WERI-Rb-1 (cell line): ENCODE measurements around the gene NRXN3.

ENCODE experiments used
- DNase-seq: peaks from one replicate; pipeline ENCODE4 v3.0.0-alpha.2; 2020
- H3K27ac ChIP-seq: fragments of 250-450 bp; sonication (Bioruptor Pico); 2 replicates; pipeline ENCODE4 v1.5.1; 2020; ENCODE audit warnings: mild to moderate bottlenecking, moderate library complexity
- H3K27me3 ChIP-seq: fragments of 250-450 bp; sonication (Bioruptor Pico); 2 replicates; pipeline ENCODE4 v1.5.1; 2021; ENCODE audit warnings: mild to moderate bottlenecking, low read depth, moderate library complexity; ENCODE audit not compliant: insufficient read depth, severe bottlenecking
- H3K36me3 ChIP-seq: fragments of 250-450 bp; sonication (Bioruptor Pico); 2 replicates; pipeline ENCODE4 v1.5.1; 2020; ENCODE audit warnings: mild to moderate bottlenecking, moderate library complexity
- H3K4me3 ChIP-seq: 2 replicates; pipeline ENCODE4 v1.5.1; 2011; ENCODE audit warnings: low read depth, mild to moderate bottlenecking, control low read depth, low read length
- H3K9me3 ChIP-seq: fragments of 250-450 bp; sonication (Bioruptor Pico); 2 replicates; pipeline ENCODE4 v1.5.1; 2021; ENCODE audit warnings: mild to moderate bottlenecking, moderate library complexity; ENCODE audit not compliant: severe bottlenecking
- CTCF ChIP-seq: IDR thresholded peaks from 2 replicates; pipeline ENCODE4 v1.5.1; 2011; ENCODE audit warnings: low read depth, mild to moderate bottlenecking, control low read depth, inconsistent platforms, low read length

Gene NRXN3

GRCh38 chr14:78968265-78968664 lies 798.1 kb downstream of the NRXN3 start:
- no peaks in the 10 kb centered on the region for H3K36me3 ChIP-seq
- no peak overlapping the region for H3K27ac ChIP-seq
- H3K4me3 ChIP-seq = no peak overlapping the region
- H3K9me3 ChIP-seq = no peaks in the 10 kb centered on the region
- TF ChIP-seq CTCF = no peak
- no peak for DNase-seq
- no peaks in the 10 kb centered on the region for H3K27me3 ChIP-seq

- no peaks in the 10 kb centered on the region for H3K36me3 ChIP-seq
- no peak overlapping the region for H3K27ac ChIP-seq
- DNase-seq = no peak
- no peak overlapping the region for H3K4me3 ChIP-seq
- H3K27me3 ChIP-seq = no peaks in the 10 kb centered on the region
- no peak for TF ChIP-seq CTCF
- no peaks in the 10 kb centered on the region for H3K9me3 ChIP-seq
Measured at GRCh38 chr14:78970677-78971076, 800.5 kb downstream of the NRXN3 start.

GRCh38 chr14:78972440-78972839 lies 802.3 kb downstream of the NRXN3 start:
- DNase-seq = no peak
- TF ChIP-seq CTCF = no peak
- H3K27ac ChIP-seq = no peak overlapping the region
- no peaks in the 10 kb centered on the region for H3K27me3 ChIP-seq
- no peak overlapping the region for H3K4me3 ChIP-seq
- H3K36me3 ChIP-seq = no peaks in the 10 kb centered on the region
- H3K9me3 ChIP-seq = no peaks in the 10 kb centered on the region

- H3K4me3 ChIP-seq = no peak overlapping the region
- no peak for DNase-seq
- no peak for TF ChIP-seq CTCF
- no peak overlapping the region for H3K27ac ChIP-seq
- no peaks in the 10 kb centered on the region for H3K27me3 ChIP-seq
- H3K9me3 ChIP-seq = no peaks in the 10 kb centered on the region
- H3K36me3 ChIP-seq = no peaks in the 10 kb centered on the region
Measured at GRCh38 chr14:78974691-78975090, 804.5 kb downstream of the NRXN3 start.

GRCh38 chr14:78975734-78976133 lies 805.6 kb downstream of the NRXN3 start:
- H3K27me3 ChIP-seq = no peaks in the 10 kb centered on the region
- H3K27ac ChIP-seq = no peak overlapping the region
- H3K9me3 ChIP-seq = no peaks in the 10 kb centered on the region
- no peak for DNase-seq
- no peak for TF ChIP-seq CTCF
- H3K36me3 ChIP-seq = no peaks in the 10 kb centered on the region
- H3K4me3 ChIP-seq = no peak overlapping the region

GRCh38 chr14:78978896-78979295 lies 808.7 kb downstream of the NRXN3 start:
- H3K27me3 ChIP-seq = no peaks in the 10 kb centered on the region
- H3K27ac ChIP-seq = no peak overlapping the region
- H3K9me3 ChIP-seq = no peaks in the 10 kb centered on the region
- H3K36me3 ChIP-seq = no peaks in the 10 kb centered on the region
- H3K4me3 ChIP-seq = no peak overlapping the region
- no peak for TF ChIP-seq CTCF
- no peak for DNase-seq
